K562 (cell line): ENCODE results near the gene POR. TPM values are rescaled to one million over a fixed set of nuclear protein-coding genes. Genes with fewer than 3 reads are reported as not detected.

Source experiments
- ERF ChIP-seq: fragments of 450-650 bp; formaldehyde crosslinking; IDR thresholded peaks from 2 replicates; pipeline ENCODE4 v1.4.0; 2020; ENCODE audit warnings: mild to moderate bottlenecking, mixed read lengths
- STAG1 ChIP-seq: sonication (generic); formaldehyde crosslinking; IDR thresholded peaks from 2 replicates; pipeline ENCODE4 v1.5.0; 2020; ENCODE audit warnings: missing genetic modification reagents, borderline replicate concordance
- ZNF41 ChIP-seq: fragments of 250-450 bp; sonication (Bioruptor Pico); conservative IDR thresholded peaks from 2 replicates; pipeline ENCODE4 v1.4.0; 2020; ENCODE audit warnings: mild to moderate bottlenecking
- polyA plus RNA-seq, 8 experiments: library from polyadenylated mRNA; depleted of rRNA in 4 of 8; stranded (reverse) in 5 of 8; unstranded in 3 of 8; fragments of >200 nt; fragmentation: Nextera tagmentation in 2 of 8; fragmentation: Illumina TruSeq in 1 of 8; extraction: Ambion mirVana in 2 of 8; extraction: Trizol in 1 of 8; gene quantifications; 2 replicates each; pipeline versions ENCODE4 v1.2.1 to v1.2.3, GENCODE V29; 2011 to 2014; ENCODE audit warnings: inconsistent platforms in 1 of 8, missing spikeins in 1 of 8
- total RNA-seq, 7 experiments: library from RNA; depleted of rRNA in 6 of 7; stranded (reverse); fragments of >200 nt in 6 of 7; fragmentation: Illumina TruSeq in 2 of 7; extraction: Trizol in 2 of 7; gene quantifications; 2 replicates each; pipeline versions ENCODE4 v1.2.1 to v1.2.3, GENCODE V29; 2011 to 2021; ENCODE audit warnings: low replicate concordance in 1 of 7
- TF ChIP-seq, protein P1 (sequence below), 2 experiments: fragments of 450-650 bp; formaldehyde crosslinking in 1 of 2; IDR thresholded peaks; 2 replicates each; pipeline versions ENCODE4 v1.4.0 to v1.6.1; 2014 to 2020; ENCODE audit warnings: mild to moderate bottlenecking in 2 of 2, borderline replicate concordance in 1 of 2, low read depth in 1 of 2
- TF ChIP-seq, protein P2 (sequence below): sonication (generic); formaldehyde crosslinking; IDR thresholded peaks from 2 replicates; pipeline ENCODE4 v1.8.0; 2022; ENCODE audit warnings: missing genetic modification reagents, mild to moderate bottlenecking, moderate library complexity, borderline replicate concordance

POR gene
- total and polyA plus RNA-seq, 9 of the 15 experiments (the other 6 are each of a cell fraction or from before 2014, with no cell fraction given): 4.7 to 142 (median 40.8) TPM

DNA sequence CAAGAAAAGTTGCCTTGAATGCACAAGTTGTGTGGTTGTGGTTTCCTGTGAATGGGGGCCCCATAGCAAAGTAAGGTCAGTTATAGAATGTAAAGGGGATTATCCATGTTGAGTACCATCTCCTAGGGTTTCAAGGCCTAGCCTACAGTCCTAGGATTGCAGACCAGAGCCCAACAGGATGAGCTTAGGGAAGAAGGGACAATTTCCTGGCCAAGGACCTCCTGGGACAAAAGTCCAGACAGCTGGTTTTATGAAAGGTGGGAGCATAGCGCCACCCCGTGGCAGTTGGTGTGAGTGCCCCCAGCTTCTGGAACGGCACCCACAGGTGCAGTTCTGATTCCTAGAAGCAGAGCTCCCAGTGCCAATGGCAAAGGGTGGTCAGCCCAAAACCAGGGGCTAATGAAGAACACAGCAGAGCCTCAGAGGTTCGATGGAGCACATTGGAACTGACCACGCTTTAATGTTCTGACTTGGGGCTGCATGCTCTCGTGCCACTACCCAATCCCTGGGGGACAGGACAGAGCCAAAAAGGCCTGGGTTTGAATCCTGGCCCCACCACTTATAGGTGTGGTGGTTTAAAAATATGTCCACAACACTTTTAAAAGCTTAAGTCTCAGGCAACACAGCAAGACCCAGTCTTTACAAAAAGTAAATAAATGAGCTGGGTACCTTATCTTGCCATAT is 105.2 kb downstream of the POR start (continued):
- TF ChIP-seq, protein P1, sequence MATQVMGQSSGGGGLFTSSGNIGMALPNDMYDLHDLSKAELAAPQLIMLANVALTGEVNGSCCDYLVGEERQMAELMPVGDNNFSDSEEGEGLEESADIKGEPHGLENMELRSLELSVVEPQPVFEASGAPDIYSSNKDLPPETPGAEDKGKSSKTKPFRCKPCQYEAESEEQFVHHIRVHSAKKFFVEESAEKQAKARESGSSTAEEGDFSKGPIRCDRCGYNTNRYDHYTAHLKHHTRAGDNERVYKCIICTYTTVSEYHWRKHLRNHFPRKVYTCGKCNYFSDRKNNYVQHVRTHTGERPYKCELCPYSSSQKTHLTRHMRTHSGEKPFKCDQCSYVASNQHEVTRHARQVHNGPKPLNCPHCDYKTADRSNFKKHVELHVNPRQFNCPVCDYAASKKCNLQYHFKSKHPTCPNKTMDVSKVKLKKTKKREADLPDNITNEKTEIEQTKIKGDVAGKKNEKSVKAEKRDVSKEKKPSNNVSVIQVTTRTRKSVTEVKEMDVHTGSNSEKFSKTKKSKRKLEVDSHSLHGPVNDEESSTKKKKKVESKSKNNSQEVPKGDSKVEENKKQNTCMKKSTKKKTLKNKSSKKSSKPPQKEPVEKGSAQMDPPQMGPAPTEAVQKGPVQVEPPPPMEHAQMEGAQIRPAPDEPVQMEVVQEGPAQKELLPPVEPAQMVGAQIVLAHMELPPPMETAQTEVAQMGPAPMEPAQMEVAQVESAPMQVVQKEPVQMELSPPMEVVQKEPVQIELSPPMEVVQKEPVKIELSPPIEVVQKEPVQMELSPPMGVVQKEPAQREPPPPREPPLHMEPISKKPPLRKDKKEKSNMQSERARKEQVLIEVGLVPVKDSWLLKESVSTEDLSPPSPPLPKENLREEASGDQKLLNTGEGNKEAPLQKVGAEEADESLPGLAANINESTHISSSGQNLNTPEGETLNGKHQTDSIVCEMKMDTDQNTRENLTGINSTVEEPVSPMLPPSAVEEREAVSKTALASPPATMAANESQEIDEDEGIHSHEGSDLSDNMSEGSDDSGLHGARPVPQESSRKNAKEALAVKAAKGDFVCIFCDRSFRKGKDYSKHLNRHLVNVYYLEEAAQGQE (IDR thresholded peaks at IDR 0.05; ENCODE audit: borderline replicate concordance): peak; percentile 94
- TF ChIP-seq, protein P1 (CRISPR knock-in tag; IDR thresholded peaks at IDR 0.05; ENCODE audit: low read depth): no peak
- TF ChIP-seq, protein P2, sequence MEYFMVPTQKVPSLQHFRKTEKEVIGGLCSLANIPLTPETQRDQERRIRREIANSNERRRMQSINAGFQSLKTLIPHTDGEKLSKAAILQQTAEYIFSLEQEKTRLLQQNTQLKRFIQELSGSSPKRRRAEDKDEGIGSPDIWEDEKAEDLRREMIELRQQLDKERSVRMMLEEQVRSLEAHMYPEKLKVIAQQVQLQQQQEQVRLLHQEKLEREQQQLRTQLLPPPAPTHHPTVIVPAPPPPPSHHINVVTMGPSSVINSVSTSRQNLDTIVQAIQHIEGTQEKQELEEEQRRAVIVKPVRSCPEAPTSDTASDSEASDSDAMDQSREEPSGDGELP (CRISPR knock-in tag): peak; percentile 89
- TF ChIP-seq ERF (CRISPR knock-in tag) (no peak), ZNF41 (CRISPR knock-in tag) (no peak), STAG1 (CRISPR knock-in tag) (peak; percentile 94)
- TF ChIP-seq, all 486 proteins: peak for 23
